Smooth muscle cell (in vitro differentiated cells): Measurements from ENCODE around the gene PERCC1. TPM values are rescaled to one million over a fixed set of nuclear protein-coding genes. Genes with fewer than 3 reads are reported as not detected.

Experiments
- DNase-seq: peaks from one replicate; lab custom pipeline; 2025; ENCODE audit not compliant: unreplicated experiment; lab: John Stamatoyannopoulos, UW
- H2AFZ ChIP-seq: fragments of 200-600 bp; sonication (generic); 2 replicates; pipeline ENCODE4 v1.6.0; 2016; ENCODE audit warnings: antibody characterized with exemption, low read depth, mild to moderate bottlenecking
- H3F3A ChIP-seq: fragments of 200-600 bp; sonication (generic); 2 replicates; pipeline ENCODE4 v1.6.0; 2017; ENCODE audit warnings: antibody characterized with exemption, low read depth
- H3K27ac ChIP-seq: fragments of 200-600 bp; sonication (generic); 2 replicates; pipeline ENCODE4 v1.5.1; 2016; ENCODE audit warnings: low read depth, mild to moderate bottlenecking
- H3K27me3 ChIP-seq: fragments of 200-600 bp; sonication (generic); 2 replicates; pipeline ENCODE4 v1.6.1; 2016; ENCODE audit warnings: low read depth, mild to moderate bottlenecking
- H3K36me3 ChIP-seq: fragments of 200-600 bp; sonication (generic); 2 replicates; pipeline ENCODE4 v1.5.1; 2016; ENCODE audit warnings: low read depth
- H3K4me1 ChIP-seq: fragments of 200-600 bp; sonication (generic); 2 replicates; pipeline ENCODE4 v1.5.1; 2016; ENCODE audit warnings: low read depth
- H3K4me2 ChIP-seq: fragments of 200-600 bp; sonication (generic); 2 replicates; pipeline ENCODE4 v1.6.0; 2016; ENCODE audit warnings: mild to moderate bottlenecking
- H3K4me3 ChIP-seq: fragments of 200-600 bp; sonication (generic); 2 replicates; pipeline ENCODE4 v1.5.1; 2016; ENCODE audit warnings: mild to moderate bottlenecking
- H3K79me2 ChIP-seq: fragments of 200-600 bp; sonication (generic); 2 replicates; pipeline ENCODE4 v1.6.0; 2016; ENCODE audit warnings: low read depth, mild to moderate bottlenecking
- H3K9ac ChIP-seq: fragments of 200-600 bp; sonication (generic); 2 replicates; pipeline ENCODE4 v1.6.0; 2016; ENCODE audit warnings: low read depth
- H3K9me3 ChIP-seq: fragments of 200-600 bp; sonication (generic); replicated peaks from 2 replicates; pipeline ENCODE4 v1.5.1; 2016; ENCODE audit warnings: low read depth
- H4K20me1 ChIP-seq: fragments of 200-600 bp; sonication (generic); 2 replicates; pipeline ENCODE4 v1.6.0; 2016; ENCODE audit warnings: low read depth
- CTCF ChIP-seq: fragments of 200-600 bp; sonication (generic); IDR thresholded peaks from 2 replicates; pipeline ENCODE4 v1.5.1; 2017; ENCODE audit warnings: borderline replicate concordance, mild to moderate bottlenecking, antibody characterized with exemption; ENCODE audit not compliant: insufficient read depth, poor library complexity, severe bottlenecking
- WGBS: methylation state at CpG from one replicate; pipeline ENCODE4 v1.1.7; 2016; ENCODE audit warnings: low lambda C conversion rate; 5-methylcytosine and 5-hydroxymethylcytosine counted together
- polyA plus RNA-seq: library from polyadenylated mRNA; unstranded; fragments of >200 nt; fragmentation: Nextera tagmentation; extraction: Ambion mirVana; gene quantifications from 2 replicates; pipeline ENCODE4 v1.2.1, GENCODE V29; 2016
- total RNA-seq: library from RNA; depleted of rRNA; stranded (reverse); fragments of >200 nt; gene quantifications from 2 replicates; pipeline ENCODE4 v1.2.3, GENCODE V29; 2014

The PERCC1 gene
- total and polyA plus RNA-seq, 2 experiments from 2014 or later = not detected

- no peaks in the 10 kb centered on the region for H3F3A ChIP-seq
- no peaks in the 10 kb centered on the region for H3K79me2 ChIP-seq
- no peaks in the 10 kb centered on the region for H3K4me1 ChIP-seq
- DNase-seq = no peak
- no peaks in the 10 kb centered on the region for H4K20me1 ChIP-seq
- no peaks in the 10 kb centered on the region for H3K36me3 ChIP-seq
- no peak overlapping the region for H3K4me3 ChIP-seq
- no peak overlapping the region for H3K27ac ChIP-seq
- TF ChIP-seq CTCF = no peak
- 94% methylated on average over 22 of the region's 22 CpGs for WGBS
- H3K9ac ChIP-seq = no peak overlapping the region
- H3K9me3 ChIP-seq = no peaks in the 10 kb centered on the region
- no peak overlapping the region for H2AFZ ChIP-seq
- H3K4me2 ChIP-seq = no peak overlapping the region
- H3K27me3 ChIP-seq = no peaks in the 10 kb centered on the region
Measured at GRCh38 chr16:1395444-1396031, 35.3 kb upstream of the PERCC1 start.

- H2AFZ ChIP-seq = no peak overlapping the region
- H3K9me3 ChIP-seq = no peaks in the 10 kb centered on the region
- H3K27ac ChIP-seq = no peak overlapping the region
- H3F3A ChIP-seq = no peaks in the 10 kb centered on the region
- no peaks in the 10 kb centered on the region for H3K36me3 ChIP-seq
- H3K27me3 ChIP-seq = no peaks in the 10 kb centered on the region
- H3K4me3 ChIP-seq = no peak overlapping the region
- H3K9ac ChIP-seq = no peak overlapping the region
- H3K4me2 ChIP-seq = no peak overlapping the region
- 99% methylated on average over 19 of the region's 21 CpGs for WGBS
- H3K4me1 ChIP-seq = no peaks in the 10 kb centered on the region
- TF ChIP-seq CTCF = no peak
- DNase-seq = no peak
- H4K20me1 ChIP-seq = no peaks in the 10 kb centered on the region
- H3K79me2 ChIP-seq = no peaks in the 10 kb centered on the region
Measured at GRCh38 chr16:1397779-1398178, 33.1 kb upstream of the PERCC1 start.

- H2AFZ ChIP-seq = no peak overlapping the region
- H3K27ac ChIP-seq = no peak overlapping the region
- no peaks in the 10 kb centered on the region for H4K20me1 ChIP-seq
- H3K4me1 ChIP-seq = no peaks in the 10 kb centered on the region
- no peaks in the 10 kb centered on the region for H3K9me3 ChIP-seq
- TF ChIP-seq CTCF = no peak
- H3K4me2 ChIP-seq = no peak overlapping the region
- H3K9ac ChIP-seq = no peak overlapping the region
- H3K79me2 ChIP-seq = no peaks in the 10 kb centered on the region
- H3K36me3 ChIP-seq = no peaks in the 10 kb centered on the region
- H3F3A ChIP-seq = no peaks in the 10 kb centered on the region
- no peaks in the 10 kb centered on the region for H3K27me3 ChIP-seq
- WGBS = 97% methylated on average over 9 of the region's 9 CpGs
- H3K4me3 ChIP-seq = no peak overlapping the region
- no peak for DNase-seq
Measured at GRCh38 chr16:1398351-1398750, 32.5 kb upstream of the PERCC1 start.
